Ovary (tissue), 9 donors: Measurements from ENCODE around the gene PBX4. TPM values are rescaled to one million over a fixed set of nuclear protein-coding genes. Genes with fewer than 3 reads are reported as not detected.

Experiments used
- DNase-seq, 5 donors: peaks; one replicate each; pipeline ENCODE4 v3.0.0-alpha.2; 2019 to 2020
- H3K27ac ChIP-seq, 2 donors: fragments of 200-600 bp; one replicate each; pipeline versions ENCODE4 v1.5.1 to v1.8.0; 2019 to 2022
- H3K27me3 ChIP-seq: fragments of 200-600 bp; one replicate; pipeline ENCODE4 v1.8.0; 2022
- H3K36me3 ChIP-seq: fragments of 200-600 bp; sonication (generic); one replicate; pipeline ENCODE4 v1.5.1; 2019
- H3K4me1 ChIP-seq: one replicate; pipeline ENCODE4 v1.8.1; 2013; ENCODE audit warnings: mild to moderate bottlenecking, moderate library complexity; ENCODE audit not compliant: insufficient read depth
- H3K4me3 ChIP-seq: fragments of 200-600 bp; sonication (generic); one replicate; pipeline ENCODE4 v1.5.1; 2017
- H3K9me3 ChIP-seq, 2 donors: fragments of 200-600 bp in 1 of 2; sonication (generic) in 1 of 2; one replicate each; pipeline versions ENCODE4 v1.5.1 to v1.8.1; 2013 to 2019; ENCODE audit warnings: mild to moderate bottlenecking in 1 of 2, moderate library complexity in 1 of 2
- EP300 ChIP-seq: sonication (generic); formaldehyde crosslinking; IDR thresholded peaks from one replicate; pipeline ENCODE4 v1.6.1; 2017; ENCODE audit warnings: antibody characterized with exemption
- POLR2A ChIP-seq: fragments of 450-650 bp; IDR thresholded peaks from one replicate; pipeline ENCODE4 v1.6.1; 2017; ENCODE audit warnings: antibody characterized with exemption, mild to moderate bottlenecking, moderate library complexity
- WGBS, 3 donors: extraction: QIAGEN DNeasy Blood & Tissue Kit in 1 of 3; methylation state at CpG; one replicate each; pipeline versions ENCODE4 v1.1.5 to v1.1.7; 2013 to 2017; 5-methylcytosine and 5-hydroxymethylcytosine counted together
- intact Hi-C, 4 donors: fragments of 100-400 bp; cut with DNase I; formaldehyde crosslinking; loops; one replicate each; pipeline versions ENCODE4 v1.11.0 to v1.15.1; 2022 to 2023
- polyA plus RNA-seq, 2 donors: library from polyadenylated mRNA; stranded (reverse); fragments of 200-250 nt in 1 of 2; fragments of 350-450 nt in 1 of 2; fragmentation: Illumina TruSeq in 1 of 2; extraction: RNeasy Lipid Tissue Mini Kit (QIAGEN cat#74804) in 1 of 2; gene quantifications; one replicate each; pipeline ENCODE4 v1.2.3, GENCODE V29; 2013 to 2014
- total RNA-seq, 7 donors: library from RNA; depleted of rRNA in 2 of 7; stranded (reverse); fragments of >200 nt in 2 of 7; fragmentation: NEBNext Ultra II Directional in 3 of 7; extraction: Animal tissue kit (Norgen Biotek cat#: 25700) in 3 of 7; gene quantifications; one replicate each; pipeline versions ENCODE4 v1.1.0 to v1.2.4, GENCODE V29; 2016 to 2023
- TF ChIP-seq, protein P1 (sequence below), 3 donors: fragments of 450-650 bp in 2 of 3; fragments of 200-600 bp in 1 of 3; IDR thresholded peaks; one replicate each; pipeline versions ENCODE4 v1.5.1 to v1.8.0; 2016 to 2022; ENCODE audit warnings: antibody characterized with exemption in 3 of 3, mild to moderate bottlenecking in 1 of 3
- donor health status: DM: no; HTN: no; CAD: no; lungs with moderate emphysema.
- donor health status: DM: no; HTN: no; CAD: no.
- donor health status: Bipolar disorder and iron deficiency.
- donor health status: DM: yes; HTN: yes; CAD: no.
- donor health status: DM: no; HTN: no; CAD: no.
- donor health status: DM: yes; HTN: yes; CAD: no.

PBX4 gene
- total and polyA plus RNA-seq, 9 donors = 0.73 to 4.4 (median 3.2) TPM

DNA sequence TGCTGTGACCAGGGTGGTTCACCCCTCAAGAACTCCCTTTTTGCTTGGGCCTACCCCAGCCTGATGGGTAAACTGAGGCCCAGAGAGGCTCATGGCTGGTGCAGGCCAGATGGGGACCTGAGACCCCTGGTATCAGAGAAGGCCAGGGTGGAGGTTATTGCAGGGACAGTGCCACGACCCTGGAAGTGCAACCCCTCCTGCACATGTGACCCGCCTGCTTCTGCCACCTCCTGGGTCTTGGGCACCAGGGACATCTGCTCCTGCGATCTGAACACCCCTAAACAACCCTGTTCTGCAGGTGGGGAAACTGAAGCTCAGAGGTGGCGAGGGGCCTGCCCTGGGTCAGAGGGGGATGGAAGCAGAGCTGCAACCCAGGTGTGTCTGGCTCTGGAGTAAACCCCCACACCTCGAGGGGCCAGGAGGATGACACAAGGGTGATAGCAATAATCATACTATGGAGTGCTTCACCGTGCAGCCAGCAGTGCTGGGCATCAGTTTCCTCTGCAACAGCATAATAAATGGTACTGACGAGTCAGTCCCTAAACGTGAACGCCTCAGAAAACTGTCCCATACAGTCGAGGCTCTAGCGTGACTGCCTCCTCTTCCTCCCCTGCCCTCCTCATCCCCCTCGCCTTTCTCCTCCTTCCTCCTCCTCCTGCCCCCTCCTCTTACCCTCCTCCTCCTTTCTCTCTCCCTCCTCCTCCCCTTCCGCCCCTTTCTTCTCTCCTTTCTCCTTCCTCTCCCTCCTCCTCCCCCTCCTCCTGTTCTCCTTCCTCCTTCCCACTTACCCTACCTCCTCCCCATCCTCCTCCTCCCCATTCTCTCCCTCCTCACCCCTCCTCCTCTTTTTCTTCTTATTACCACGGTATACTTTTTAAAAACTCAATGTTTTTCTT is 85.4 kb downstream of the PBX4 start:
- TF ChIP-seq POLR2A = no peak
- TF ChIP-seq, protein P1, sequence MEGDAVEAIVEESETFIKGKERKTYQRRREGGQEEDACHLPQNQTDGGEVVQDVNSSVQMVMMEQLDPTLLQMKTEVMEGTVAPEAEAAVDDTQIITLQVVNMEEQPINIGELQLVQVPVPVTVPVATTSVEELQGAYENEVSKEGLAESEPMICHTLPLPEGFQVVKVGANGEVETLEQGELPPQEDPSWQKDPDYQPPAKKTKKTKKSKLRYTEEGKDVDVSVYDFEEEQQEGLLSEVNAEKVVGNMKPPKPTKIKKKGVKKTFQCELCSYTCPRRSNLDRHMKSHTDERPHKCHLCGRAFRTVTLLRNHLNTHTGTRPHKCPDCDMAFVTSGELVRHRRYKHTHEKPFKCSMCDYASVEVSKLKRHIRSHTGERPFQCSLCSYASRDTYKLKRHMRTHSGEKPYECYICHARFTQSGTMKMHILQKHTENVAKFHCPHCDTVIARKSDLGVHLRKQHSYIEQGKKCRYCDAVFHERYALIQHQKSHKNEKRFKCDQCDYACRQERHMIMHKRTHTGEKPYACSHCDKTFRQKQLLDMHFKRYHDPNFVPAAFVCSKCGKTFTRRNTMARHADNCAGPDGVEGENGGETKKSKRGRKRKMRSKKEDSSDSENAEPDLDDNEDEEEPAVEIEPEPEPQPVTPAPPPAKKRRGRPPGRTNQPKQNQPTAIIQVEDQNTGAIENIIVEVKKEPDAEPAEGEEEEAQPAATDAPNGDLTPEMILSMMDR (IDR thresholded peaks at IDR 0.05) = no peak
- TF ChIP-seq EP300 = no peak
- WGBS, 3 donors = 51 to 61% (median 58%) methylated on average over 14 of the region's 14 CpGs
- intact Hi-C loops = loop anchor here in 3 of 4 donors (1.0 to 5.0 kb wide), 5 partner anchors 109 to 426 kb away; partner anchors contain the start of gene GMIP (in 3 of the 3)

DNA sequence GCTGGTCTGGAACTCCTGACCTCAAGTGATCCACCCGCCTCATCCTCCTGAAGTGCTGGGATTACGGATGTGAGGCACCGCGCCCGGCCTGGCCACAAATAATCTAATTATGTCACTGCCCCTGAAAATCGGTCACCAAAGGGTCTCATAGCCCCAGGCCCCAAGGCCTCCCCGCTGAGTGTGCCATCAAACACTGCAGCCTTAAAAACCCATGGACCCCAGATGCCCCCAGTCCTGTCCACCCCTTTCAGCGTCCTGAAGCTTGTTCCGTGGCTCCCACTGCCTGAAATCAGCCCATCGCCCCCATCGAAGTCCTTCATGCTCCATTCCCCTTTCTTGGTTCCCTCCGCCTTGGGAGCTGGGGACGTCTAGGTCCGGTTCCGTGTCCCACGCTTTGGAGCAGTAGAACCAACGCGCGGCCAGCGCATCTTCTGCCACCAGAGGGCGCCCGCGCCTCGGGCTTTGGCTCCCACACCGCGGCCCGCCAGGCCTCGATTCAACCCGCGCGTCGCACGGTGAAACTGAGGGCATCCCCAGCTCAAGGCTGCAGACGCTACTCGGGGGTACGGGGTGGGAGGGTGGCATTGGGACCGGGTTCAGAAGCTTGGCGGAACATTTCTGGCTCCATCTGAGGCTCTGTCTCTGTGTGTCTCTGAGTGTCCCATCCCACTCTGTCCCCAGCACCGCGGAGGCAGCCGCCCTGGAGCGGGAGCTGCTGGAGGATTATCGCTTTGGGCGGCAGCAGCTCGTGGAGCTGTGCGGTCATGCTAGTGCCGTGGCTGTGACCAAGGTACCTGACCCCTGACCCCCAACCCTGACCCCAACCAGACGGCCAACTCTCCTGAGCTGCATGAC is 86.3 kb downstream of the PBX4 start:
- no peaks in the 10 kb centered on the region for H3K36me3 ChIP-seq
- H3K27me3 ChIP-seq = no peaks in the 10 kb centered on the region
- H3K9me3 ChIP-seq = no peaks in the 10 kb centered on the region
- TF ChIP-seq, protein P1 (IDR thresholded peaks at IDR 0.05) = peak; percentile 92 to 94 (median 92)
- no peak for TF ChIP-seq EP300
- intact Hi-C loops = loop anchor here (1.0 to 5.0 kb wide), 6 partner anchors 110 to 427 kb away; partner anchors contain the start of gene GMIP (in 3 of the 4)
- 20 to 21% (median 20%) methylated on average over 48 of the region's 48 CpGs for WGBS, 3 donors
- H3K4me1 ChIP-seq = no peaks in the 10 kb centered on the region
- no peak overlapping the region for H3K4me3 ChIP-seq
- peak; percentile 76 to 93 (median 89) for DNase-seq
- no peak overlapping the region for H3K27ac ChIP-seq

More for the DNA sequence above, 85.4 kb downstream of the PBX4 start:
- Histone ChIP-seq H3K36me3 (no peaks in the 10 kb centered on the region), H3K4me1 (peaks cover 3% of the 10 kb centered on the region), H3K4me3 (no peak overlapping the region), H3K9me3 (no peaks in the 10 kb centered on the region), H3K27me3 (no peaks in the 10 kb centered on the region), H3K27ac (no peak overlapping the region)
- DNase-seq = no peak

DNA sequence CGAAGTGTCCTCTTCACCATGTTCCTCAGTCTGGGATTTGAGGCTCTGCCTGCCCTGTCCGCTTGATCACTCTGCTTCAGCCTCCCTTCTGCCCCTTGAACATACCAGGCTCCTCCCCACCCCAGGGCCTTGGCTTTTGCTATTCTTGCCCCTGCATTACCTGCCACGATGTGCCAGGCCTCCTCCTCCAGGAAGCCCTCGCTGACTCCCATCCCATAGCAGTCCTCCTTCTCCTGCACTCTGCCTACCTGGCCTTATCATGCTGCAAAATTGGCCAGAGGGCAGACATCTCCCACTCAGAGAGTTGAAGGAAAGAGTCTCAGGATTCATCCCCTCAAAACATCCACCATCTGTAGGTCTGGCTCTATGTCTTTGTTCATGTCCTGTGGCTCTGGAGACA is 87.6 kb downstream of the PBX4 start:
- no peaks in the 10 kb centered on the region for H3K27me3 ChIP-seq
- WGBS, 3 donors = 75 to 80% (median 79%) methylated on average over 4 of the region's 4 CpGs
- intact Hi-C loops = loop anchor here in 3 of 4 donors (2.0 to 5.0 kb wide), 3 partner anchors 111 to 426 kb away; partner anchors contain the start of gene GMIP (in 1 of the 3)
- no peaks in the 10 kb centered on the region for H3K4me1 ChIP-seq
- no peak for DNase-seq
- TF ChIP-seq, protein P1 (IDR thresholded peaks at IDR 0.05) = no peak
- TF ChIP-seq POLR2A = no peak
- no peak for TF ChIP-seq EP300
- H3K36me3 ChIP-seq = no peaks in the 10 kb centered on the region
- no peaks in the 10 kb centered on the region for H3K9me3 ChIP-seq
- no peak overlapping the region for H3K4me3 ChIP-seq
- no peak overlapping the region for H3K27ac ChIP-seq

DNA sequence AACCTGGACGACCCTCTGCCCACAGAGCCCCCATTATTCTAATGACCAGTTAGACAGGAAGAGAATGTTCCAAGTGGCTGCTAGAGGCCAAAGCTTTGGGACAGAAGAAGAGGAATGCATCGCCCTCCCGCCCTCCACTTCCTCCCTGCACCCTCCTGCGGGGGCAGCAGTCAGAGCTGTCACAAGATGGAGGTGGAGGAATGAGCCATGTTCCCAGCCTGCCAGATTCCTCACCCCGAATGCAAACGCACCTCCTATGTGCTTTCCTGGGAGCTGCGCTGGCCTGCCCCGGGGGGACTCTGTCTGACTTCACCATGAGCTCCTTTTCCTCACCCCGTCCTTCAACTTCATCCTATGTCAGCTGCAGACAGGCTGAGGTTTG is 88.1 kb downstream of the PBX4 start:
- 44 to 48% (median 48%) methylated on average over 9 of the region's 9 CpGs for WGBS, 3 donors
- intact Hi-C loops = loop anchor here in 3 of 4 donors (2.0 to 5.0 kb wide), 3 partner anchors 112 to 427 kb away; partner anchors contain the start of gene GMIP (in 1 of the 3)

More for the DNA sequence above, 88.1 kb downstream of the PBX4 start:
- no peaks in the 10 kb centered on the region for H3K4me1 ChIP-seq
- H3K27me3 ChIP-seq = no peaks in the 10 kb centered on the region
- H3K9me3 ChIP-seq = no peaks in the 10 kb centered on the region
- TF ChIP-seq EP300 (no peak), POLR2A (no peak)
- TF ChIP-seq, protein P1 (IDR thresholded peaks at IDR 0.05) = no peak
- no peak overlapping the region for H3K4me3 ChIP-seq
- H3K36me3 ChIP-seq = no peaks in the 10 kb centered on the region
- DNase-seq = no peak
- H3K27ac ChIP-seq = no peak overlapping the region
